A673 (cell line): ENCODE data around the gene HABP2. TPM values are rescaled to one million over a fixed set of nuclear protein-coding genes. Genes with fewer than 3 reads are reported as not detected.

Experiments
- BruUV-seq: library from RNA; stranded (reverse); fragments of 400-500 nt; replicated peaks from 2 replicates; lab custom pipeline; 2021; lab: Mats Ljungman, UMichigan
- CTCF ChIA-PET: fragments of 300-600 bp; sonication (Branson Sonifier 250); formaldehyde crosslinking; loops from one replicate; lab custom pipeline; 2022; ENCODE audit warnings: antibody characterized with exemption; lab: Charles Lee
- POLR2A ChIA-PET: fragments of 300-600 bp; sonication (Branson Sonifier 250); formaldehyde crosslinking; loops from one replicate; lab custom pipeline; 2022; ENCODE audit warnings: antibody characterized with exemption; ENCODE audit not compliant: low non-redundant PET; lab: Charles Lee
- DNase-seq: peaks from one replicate; pipeline ENCODE4 v3.0.0-alpha.2; 2015; ENCODE audit warnings: low spot score
- H3K27ac ChIP-seq: fragments of 200-600 bp; sonication (generic); 2 replicates; pipeline ENCODE4 v1.5.1; 2016; ENCODE audit warnings: mixed run types, low read depth, mild to moderate bottlenecking, mixed read lengths, antibody characterized with exemption, low read length; ENCODE audit not compliant: poor library complexity, severe bottlenecking
- H3K27me3 ChIP-seq: fragments of 200-600 bp; sonication (generic); replicated peaks from 2 replicates; pipeline ENCODE4 v1.6.1; 2017; ENCODE audit warnings: mixed run types, low read depth, mild to moderate bottlenecking, mixed read lengths, antibody characterized with exemption, low read length; ENCODE audit not compliant: insufficient read depth, poor library complexity
- H3K36me3 ChIP-seq: fragments of 200-600 bp; sonication (generic); 2 replicates; pipeline ENCODE4 v1.6.1; 2016; ENCODE audit warnings: mixed run types, mild to moderate bottlenecking, mixed read lengths, antibody characterized with exemption, low read length; ENCODE audit not compliant: insufficient read depth, poor library complexity, severe bottlenecking
- H3K4me1 ChIP-seq: fragments of 200-600 bp; sonication (generic); 2 replicates; pipeline ENCODE4 v1.6.1; 2017; ENCODE audit warnings: mixed run types, mild to moderate bottlenecking, mixed read lengths, antibody characterized with exemption, low read length; ENCODE audit not compliant: insufficient read depth, poor library complexity, severe bottlenecking
- H3K4me3 ChIP-seq: fragments of 200-600 bp; sonication (generic); 2 replicates; pipeline ENCODE4 v1.5.1; 2016; ENCODE audit warnings: low read depth, mixed run types, mild to moderate bottlenecking, mixed read lengths, low read length; ENCODE audit not compliant: poor library complexity, severe bottlenecking
- H3K9me3 ChIP-seq: fragments of 200-600 bp; sonication (generic); 2 replicates; pipeline ENCODE4 v1.6.1; 2016; ENCODE audit warnings: mixed run types, low read depth, mild to moderate bottlenecking, mixed read lengths, antibody characterized with exemption, low read length; ENCODE audit not compliant: poor library complexity, severe bottlenecking
- CTCF ChIP-seq: fragments of 300-800, 200-600 bp; sonication (generic); conservative IDR thresholded peaks from 2 replicates; pipeline ENCODE4 v1.5.1; 2017; ENCODE audit warnings: low read depth, mild to moderate bottlenecking, antibody characterized with exemption, low read length, moderate library complexity, mixed read lengths
- EZH2 ChIP-seq: fragments of 200-600 bp; sonication (generic); IDR thresholded peaks from 2 replicates; pipeline ENCODE4 v1.6.1; 2017; ENCODE audit warnings: borderline replicate concordance, low read depth, mild to moderate bottlenecking, mixed read lengths, antibody characterized with exemption, low read length; ENCODE audit not compliant: poor library complexity, severe bottlenecking
- intact Hi-C: fragments of 100-400 bp; cut with micrococcal nuclease; formaldehyde crosslinking; loops from one replicate; pipeline ENCODE4 v1.10.0; 2022; ENCODE audit not compliant: unreplicated experiment
- total RNA-seq: library from RNA; stranded (reverse); gene quantifications from 2 replicates; pipeline ENCODE4 v1.2.3, GENCODE V29; 2021

The HABP2 gene
- total RNA-seq, 1 experiment from 2014 or later = not detected

DNA sequence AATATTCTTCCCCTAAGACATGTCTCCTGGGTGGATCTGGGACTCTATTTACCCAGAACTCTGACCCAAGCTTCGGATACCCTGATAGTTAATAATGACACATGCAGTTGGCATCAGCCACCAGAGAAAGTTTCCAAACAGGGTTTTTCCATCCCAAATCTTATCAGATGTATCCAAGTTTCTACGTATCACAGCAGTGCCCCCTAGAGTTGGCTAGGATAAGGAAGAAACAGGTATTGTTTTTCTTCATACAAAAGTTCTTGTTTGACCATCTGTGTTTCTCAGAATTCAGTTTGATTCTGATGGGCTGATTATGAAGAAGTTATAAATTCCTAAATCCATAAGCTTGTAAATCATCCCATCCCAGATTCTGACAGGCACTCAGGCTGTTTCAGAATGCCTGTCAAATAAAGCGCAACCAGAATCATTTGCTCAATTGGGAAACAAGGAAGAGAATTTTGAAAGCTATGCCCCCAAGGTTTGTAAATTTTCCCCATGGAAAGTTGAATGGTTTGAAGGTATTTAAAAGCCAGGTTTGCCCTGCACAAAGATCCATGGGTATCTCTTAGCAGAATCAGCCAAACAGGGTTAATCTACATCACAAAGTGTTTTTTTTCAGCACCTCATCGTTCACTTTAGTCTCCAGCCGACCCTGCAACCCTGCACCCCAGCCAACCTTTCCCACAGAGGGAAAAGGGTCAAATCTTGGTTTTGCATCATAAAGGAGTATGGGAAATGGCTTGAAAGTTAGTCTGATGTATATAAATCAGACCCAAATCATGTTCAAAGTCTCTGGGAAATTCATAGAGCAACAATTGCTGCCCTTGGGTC, 63.6 kb downstream of the HABP2 start:
- ChIA-PET CTCF (no interaction called here), POLR2A (no interaction called here)
- Histone ChIP-seq H3K9me3 (no peaks in the 10 kb centered on the region), H3K36me3 (no peaks in the 10 kb centered on the region), H3K27me3 (no peaks in the 10 kb centered on the region), H3K4me1 (no peaks in the 10 kb centered on the region), H3K4me3 (no peak overlapping the region), H3K27ac (no peak overlapping the region)
- TF ChIP-seq CTCF = peak; percentile 81
- TF ChIP-seq EZH2 = no peak
- DNase-seq = peak; percentile 54
- BruUV-seq = no TSS peak
- intact Hi-C loops = no loop called here

DNA sequence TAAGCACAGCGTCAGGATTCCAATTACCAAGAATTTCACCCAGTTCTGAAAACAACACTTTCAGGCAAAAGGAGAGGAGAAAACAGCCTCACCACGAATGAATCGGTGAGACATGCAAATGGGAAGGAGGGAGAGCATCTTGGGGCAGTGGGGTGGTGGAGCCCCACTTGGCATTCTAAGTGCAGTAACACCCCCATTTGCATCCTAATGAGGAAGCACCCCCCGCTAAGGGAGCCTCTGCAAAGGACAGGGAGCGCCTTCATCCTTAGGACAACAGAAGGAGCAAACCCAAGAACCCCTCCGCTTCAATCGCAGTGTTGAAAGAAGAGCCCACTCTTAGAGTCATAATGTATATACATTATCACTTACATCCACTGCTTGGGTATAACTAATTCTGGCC, 64.2 kb downstream of the HABP2 start:
- Histone ChIP-seq H3K4me3 (no peak overlapping the region), H3K27me3 (no peaks in the 10 kb centered on the region), H3K27ac (no peak overlapping the region), H3K9me3 (no peaks in the 10 kb centered on the region), H3K36me3 (no peaks in the 10 kb centered on the region), H3K4me1 (no peaks in the 10 kb centered on the region)
- ChIA-PET CTCF (no interaction called here), POLR2A (no interaction called here)
- BruUV-seq = no TSS peak
- no peak for DNase-seq
- intact Hi-C loops = no loop called here
- TF ChIP-seq CTCF (no peak), EZH2 (no peak)

GRCh38 chr10:113618338-113618737, 65.5 kb downstream of the HABP2 start:
- Histone ChIP-seq H3K27me3 (no peaks in the 10 kb centered on the region), H3K27ac (no peak overlapping the region), H3K4me1 (no peaks in the 10 kb centered on the region), H3K4me3 (no peak overlapping the region), H3K9me3 (no peaks in the 10 kb centered on the region), H3K36me3 (no peaks in the 10 kb centered on the region)
- no TSS peak for BruUV-seq
- ChIA-PET POLR2A (no interaction called here), CTCF (no interaction called here)
- DNase-seq = no peak
- intact Hi-C loops = no loop called here
- TF ChIP-seq EZH2 = no peak
- no peak for TF ChIP-seq CTCF
